SK-N-SH treated with all-trans-retinoic acid at 6 μM for 48 hours (cell line): ENCODE data around the gene GTF2H1.

Source experiments
- PATZ1 ChIP-seq: fragments of 250-450 bp; sonication (Bioruptor Pico); IDR thresholded peaks from 2 replicates; pipeline ENCODE4 v1.8.0; 2020; ENCODE audit warnings: mild to moderate bottlenecking, moderate library complexity, borderline replicate concordance
- TCF4 ChIP-seq: fragments of 250-450 bp; sonication (Bioruptor Pico); IDR thresholded peaks from 2 replicates; pipeline ENCODE4 v1.8.0; 2021; ENCODE audit warnings: mild to moderate bottlenecking, moderate library complexity, borderline replicate concordance

- TF ChIP-seq TCF4 (CRISPR knock-in tag) (no peak), PATZ1 (no peak)
These were observed 61.2 kb downstream of the GTF2H1 start for GRCh38 chr11:18383388-18384156.
